SHP77 (cell line): ENCODE measurements around the gene SMPD1.

Experiments
- DNase-seq, 2 experiments: peaks; one replicate each; lab custom pipeline; 2025; lab: John Stamatoyannopoulos, UW

SMPD1 gene

GRCh38 chr11:6389905-6390717, at the start of gene SMPD1:
TSS of gene SMPD1 (plus strand) at chr11:6390474. CDS start at chr11:6390599, 125 bp downstream.
- peak; percentile 58 to 66 for DNase-seq

- no peak for DNase-seq
Measured at GRCh38 chr11:6345366-6345765, 44.9 kb upstream of the SMPD1 start.

GRCh38 chr11:6350043-6350442, 40.2 kb upstream of the SMPD1 start:
- no peak for DNase-seq

GRCh38 chr11:6350486-6350885, 39.8 kb upstream of the SMPD1 start:
- no peak for DNase-seq

- DNase-seq: no peak
Measured at GRCh38 chr11:6351782-6352382, 38.4 kb upstream of the SMPD1 start.

GRCh38 chr11:6353367-6353987, 36.8 kb upstream of the SMPD1 start:
- DNase-seq: peak; percentile 46 to 67

- no peak for DNase-seq
Measured at GRCh38 chr11:6354651-6355485, 35.4 kb upstream of the SMPD1 start.

- no peak for DNase-seq
Measured at GRCh38 chr11:6356503-6357055, 33.7 kb upstream of the SMPD1 start.

GRCh38 chr11:6357222-6357621, 33.1 kb upstream of the SMPD1 start:
- DNase-seq: no peak

GRCh38 chr11:6360183-6360582, 30.1 kb upstream of the SMPD1 start:
- DNase-seq: no peak

GRCh38 chr11:6362185-6362872, 27.9 kb upstream of the SMPD1 start:
- no peak for DNase-seq

GRCh38 chr11:6362873-6363678, 27.2 kb upstream of the SMPD1 start:
- peak; percentile 28 to 42 for DNase-seq

- DNase-seq: no peak
Measured at GRCh38 chr11:6365659-6366058, 24.6 kb upstream of the SMPD1 start.

- DNase-seq: no peak
Measured at GRCh38 chr11:6371825-6372224, 18.4 kb upstream of the SMPD1 start.

- no peak for DNase-seq
Measured at GRCh38 chr11:6377902-6378639, 12.2 kb upstream of the SMPD1 start.

- no peak for DNase-seq
Measured at GRCh38 chr11:6378640-6378989, 11.7 kb upstream of the SMPD1 start.

- no peak for DNase-seq
Measured at GRCh38 chr11:6385046-6385777, 5.1 kb upstream of the SMPD1 start.

GRCh38 chr11:6387811-6388599, 2.3 kb upstream of the SMPD1 start:
- DNase-seq: no peak
